ENCODE measurements around the gene SDSL. TPM values are rescaled to one million over a fixed set of nuclear protein-coding genes. Genes with fewer than 3 reads are reported as not detected.

SDSL gene
- total and polyA plus RNA-seq, 2 of the 13 experiments (the other 11 are each of a cell fraction or from before 2014, with no cell fraction given) = 1.2 to 1.7 TPM

DNA sequence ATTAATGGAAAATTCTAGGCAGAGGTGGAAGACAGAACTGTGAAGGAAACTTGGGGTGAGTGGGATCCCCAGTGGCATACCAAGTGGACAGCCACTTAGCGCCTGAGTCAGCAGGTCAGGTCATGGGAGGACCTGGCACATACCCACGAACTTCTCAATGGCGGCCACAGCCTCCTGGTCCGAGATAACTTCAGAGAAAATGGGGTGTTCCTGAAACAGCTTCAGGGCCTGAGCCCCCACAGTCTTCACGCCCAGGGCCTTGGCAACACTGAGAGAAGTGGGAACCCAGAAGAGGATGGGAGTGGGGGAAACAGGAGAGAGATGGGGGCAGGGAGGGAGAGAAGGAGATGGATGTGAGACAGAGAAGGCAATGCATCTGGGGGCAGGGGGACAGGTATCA is 28.4 kb upstream of the SDSL start:
- Histone ChIP-seq H3K9ac (ENCODE audit: insufficient read depth, low read depth, low read length) (no peak overlapping the region), H3K4me2 (ENCODE audit: low read depth, low read length) (no peak overlapping the region), H2AFZ (ENCODE audit: low read length) (no peak overlapping the region), H3K4me3 (replicated peaks in 1 of 3; ENCODE audit: insufficient read depth in 1 of 3, low read depth in 2 of 3, low read length in 3 of 3) (no peak overlapping the region), H4K20me1 (ENCODE audit: insufficient read depth, low read length) (no peaks in the 10 kb centered on the region; the same call in 1 of the 2 replicates), H3K36me3 (replicated peaks in 1 of 2; ENCODE audit: control insufficient read depth in 1 of 2, insufficient read depth in 2 of 2, low read length in 2 of 2) (no peaks in the 10 kb centered on the region), H3K27ac (ENCODE audit: extremely low read length, insufficient read depth, low read length) (no peak overlapping the region), H3K27me3 (ENCODE audit: control insufficient read depth in 1 of 2, insufficient read depth in 2 of 2, low read length in 2 of 2) (peaks cover 3% of the 10 kb centered on the region in 2 experiments; a peak in 1 of 5 replicates), H3K79me2 (ENCODE audit: insufficient read depth, low read length) (no peaks in the 10 kb centered on the region), H3K4me1 (ENCODE audit: insufficient read depth, low read length) (0 out of 2 replicates have a peak, but pooled peaks cover 9% of the 10 kb centered on the region), H3K9me3 (ENCODE audit: low read length) (no peaks in the 10 kb centered on the region)
- CTCF ChIA-PET (ENCODE audit: low intra/inter-chr PET ratio, low total read pairs) = no interaction called here
- DNase-seq (ENCODE audit: low spot score) = no peak
- ATAC-seq = no peak
- in situ Hi-C loops (cut with HindIII; ENCODE audit: extremely low pct_ligation_motif_present, low pct_unique_long_range_greater_than_20kb) (no loop called here), intact Hi-C loops (cut with micrococcal nuclease; ENCODE audit: unreplicated experiment) (no loop called here)
- POLR2A ChIA-PET = no interaction called here
- no peak for FAIRE-seq
- TF ChIP-seq EEA1 (CRISPR knock-in tag; IDR thresholded peaks at IDR 0.05; ENCODE audit: borderline replicate concordance) = no peak
- no peak for TF ChIP-seq KDM1A (CRISPR knock-in tag; IDR thresholded peaks at IDR 0.05)
- no peak for TF ChIP-seq RNF2 (conservative IDR thresholded peaks at IDR 0.05; ENCODE audit: low read depth)
- TF ChIP-seq, protein P1, sequence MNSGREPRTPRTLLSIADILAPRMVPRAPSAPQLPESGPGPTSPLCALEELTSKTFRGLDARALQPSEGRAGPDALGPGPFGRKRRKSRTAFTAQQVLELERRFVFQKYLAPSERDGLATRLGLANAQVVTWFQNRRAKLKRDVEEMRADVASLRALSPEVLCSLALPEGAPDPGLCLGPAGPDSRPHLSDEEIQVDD (CRISPR knock-in tag; IDR thresholded peaks at IDR 0.05; ENCODE audit: borderline replicate concordance) = no peak
- no peak for TF ChIP-seq ZNF572 (CRISPR knock-in tag; IDR thresholded peaks at IDR 0.05)
- WGBS (ENCODE audit: low lambda C conversion rate) = 75% methylated on average over 5 of the region's 5 CpGs
- BruUV-seq (replicated peaks) = no TSS peak

DNA sequence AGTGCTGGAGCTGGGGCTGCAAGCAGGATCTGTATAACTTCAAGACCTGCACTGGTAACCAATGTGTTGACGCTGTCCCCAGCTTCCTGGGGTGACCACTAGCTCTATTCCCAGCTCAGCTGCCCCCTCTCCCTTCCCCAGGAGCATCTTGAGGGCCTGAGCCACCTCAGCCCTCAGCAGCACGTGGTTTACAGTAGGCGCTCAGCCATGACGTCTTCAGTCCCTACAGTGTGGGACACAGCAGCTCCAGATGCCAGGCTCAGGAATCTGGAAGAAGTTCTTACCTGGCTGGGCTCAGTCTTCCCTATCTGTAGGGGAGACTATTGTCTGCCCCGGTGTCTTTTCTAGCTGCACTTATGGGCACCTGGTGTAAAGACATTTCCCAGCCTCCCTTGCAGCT is 27.1 kb upstream of the SDSL start:
- ATAC-seq = no peak
- Histone ChIP-seq H3K79me2 (ENCODE audit: insufficient read depth, low read length) (no peaks in the 10 kb centered on the region), H3K27me3 (ENCODE audit: control insufficient read depth in 1 of 2, insufficient read depth in 2 of 2, low read length in 2 of 2) (peaks cover 3% of the 10 kb centered on the region in 2 experiments; a peak in 1 of 5 replicates), H3K36me3 (replicated peaks in 1 of 2; ENCODE audit: control insufficient read depth in 1 of 2, insufficient read depth in 2 of 2, low read length in 2 of 2) (no peaks in the 10 kb centered on the region), H4K20me1 (ENCODE audit: insufficient read depth, low read length) (no peaks in the 10 kb centered on the region; the same call in 1 of the 2 replicates), H3K27ac (ENCODE audit: extremely low read length, insufficient read depth, low read length) (no peak overlapping the region), H2AFZ (ENCODE audit: low read length) (no peak overlapping the region), H3K9ac (ENCODE audit: insufficient read depth, low read depth, low read length) (no peak overlapping the region), H3K4me3 (replicated peaks in 1 of 3; ENCODE audit: insufficient read depth in 1 of 3, low read depth in 2 of 3, low read length in 3 of 3) (no peak overlapping the region), H3K9me3 (ENCODE audit: low read length) (no peaks in the 10 kb centered on the region), H3K4me1 (ENCODE audit: insufficient read depth, low read length) (0 out of 2 replicates have a peak, but pooled peaks cover 9% of the 10 kb centered on the region), H3K4me2 (ENCODE audit: low read depth, low read length) (no peak overlapping the region)
- in situ Hi-C loops (cut with HindIII; ENCODE audit: extremely low pct_ligation_motif_present, low pct_unique_long_range_greater_than_20kb) = no loop called here
- no TSS peak for BruUV-seq (replicated peaks)
- intact Hi-C loops (cut with micrococcal nuclease; ENCODE audit: unreplicated experiment) = no loop called here
- ChIA-PET POLR2A (interaction anchor here (0.5 kb wide), 1 partner anchor 28 kb away, joined by 4 read pairs; no protein-coding TSS in a partner anchor), CTCF (ENCODE audit: low intra/inter-chr PET ratio, low total read pairs) (no interaction called here)
- WGBS (ENCODE audit: low lambda C conversion rate) = 47% methylated on average over 2 of the region's 5 CpGs
- FAIRE-seq = no peak
- DNase-seq (ENCODE audit: low spot score) = no peak
- TF ChIP-seq ZNF124 (CRISPR knock-in tag; IDR thresholded peaks at IDR 0.05) (no peak), KDM2A (CRISPR knock-in tag; IDR thresholded peaks at IDR 0.05; ENCODE audit: borderline replicate concordance, low read depth) (no peak), PTBP1 (IDR thresholded peaks at IDR 0.05; ENCODE audit: low read depth, low read length, poor library complexity, severe bottlenecking) (no peak), KDM1A (CRISPR knock-in tag; IDR thresholded peaks at IDR 0.05) (no peak), CBX1 (IDR thresholded peaks at IDR 0.05; ENCODE audit: low read depth) (no peak), ZFP36 (IDR thresholded peaks at IDR 0.05; ENCODE audit: borderline replicate concordance, low read depth, low read length, partially characterized antibody) (no peak), MED13 (CRISPR knock-in tag; IDR thresholded peaks at IDR 0.05) (no peak)
- TF ChIP-seq, protein P2, sequence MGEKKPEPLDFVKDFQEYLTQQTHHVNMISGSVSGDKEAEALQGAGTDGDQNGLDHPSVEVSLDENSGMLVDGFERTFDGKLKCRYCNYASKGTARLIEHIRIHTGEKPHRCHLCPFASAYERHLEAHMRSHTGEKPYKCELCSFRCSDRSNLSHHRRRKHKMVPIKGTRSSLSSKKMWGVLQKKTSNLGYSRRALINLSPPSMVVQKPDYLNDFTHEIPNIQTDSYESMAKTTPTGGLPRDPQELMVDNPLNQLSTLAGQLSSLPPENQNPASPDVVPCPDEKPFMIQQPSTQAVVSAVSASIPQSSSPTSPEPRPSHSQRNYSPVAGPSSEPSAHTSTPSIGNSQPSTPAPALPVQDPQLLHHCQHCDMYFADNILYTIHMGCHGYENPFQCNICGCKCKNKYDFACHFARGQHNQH (CRISPR knock-in tag; IDR thresholded peaks at IDR 0.05) = no peak
- TF ChIP-seq, protein P3, sequence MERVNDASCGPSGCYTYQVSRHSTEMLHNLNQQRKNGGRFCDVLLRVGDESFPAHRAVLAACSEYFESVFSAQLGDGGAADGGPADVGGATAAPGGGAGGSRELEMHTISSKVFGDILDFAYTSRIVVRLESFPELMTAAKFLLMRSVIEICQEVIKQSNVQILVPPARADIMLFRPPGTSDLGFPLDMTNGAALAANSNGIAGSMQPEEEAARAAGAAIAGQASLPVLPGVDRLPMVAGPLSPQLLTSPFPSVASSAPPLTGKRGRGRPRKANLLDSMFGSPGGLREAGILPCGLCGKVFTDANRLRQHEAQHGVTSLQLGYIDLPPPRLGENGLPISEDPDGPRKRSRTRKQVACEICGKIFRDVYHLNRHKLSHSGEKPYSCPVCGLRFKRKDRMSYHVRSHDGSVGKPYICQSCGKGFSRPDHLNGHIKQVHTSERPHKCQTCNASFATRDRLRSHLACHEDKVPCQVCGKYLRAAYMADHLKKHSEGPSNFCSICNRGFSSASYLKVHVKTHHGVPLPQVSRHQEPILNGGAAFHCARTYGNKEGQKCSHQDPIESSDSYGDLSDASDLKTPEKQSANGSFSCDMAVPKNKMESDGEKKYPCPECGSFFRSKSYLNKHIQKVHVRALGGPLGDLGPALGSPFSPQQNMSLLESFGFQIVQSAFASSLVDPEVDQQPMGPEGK (CRISPR knock-in tag; IDR thresholded peaks at IDR 0.05) = no peak
- TF ChIP-seq, protein P4, sequence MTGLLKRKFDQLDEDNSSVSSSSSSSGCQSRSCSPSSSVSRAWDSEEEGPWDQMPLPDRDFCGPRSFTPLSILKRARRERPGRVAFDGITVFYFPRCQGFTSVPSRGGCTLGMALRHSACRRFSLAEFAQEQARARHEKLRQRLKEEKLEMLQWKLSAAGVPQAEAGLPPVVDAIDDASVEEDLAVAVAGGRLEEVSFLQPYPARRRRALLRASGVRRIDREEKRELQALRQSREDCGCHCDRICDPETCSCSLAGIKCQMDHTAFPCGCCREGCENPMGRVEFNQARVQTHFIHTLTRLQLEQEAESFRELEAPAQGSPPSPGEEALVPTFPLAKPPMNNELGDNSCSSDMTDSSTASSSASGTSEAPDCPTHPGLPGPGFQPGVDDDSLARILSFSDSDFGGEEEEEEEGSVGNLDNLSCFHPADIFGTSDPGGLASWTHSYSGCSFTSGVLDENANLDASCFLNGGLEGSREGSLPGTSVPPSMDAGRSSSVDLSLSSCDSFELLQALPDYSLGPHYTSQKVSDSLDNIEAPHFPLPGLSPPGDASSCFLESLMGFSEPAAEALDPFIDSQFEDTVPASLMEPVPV (CRISPR knock-in tag; IDR thresholded peaks at IDR 0.05) = no peak
